H1 (cell line): Measurements from ENCODE around the gene ITGA3. TPM values are rescaled to one million over a fixed set of nuclear protein-coding genes. Genes with fewer than 3 reads are reported as not detected.

Experiments used
- CTCF ChIA-PET: fragments of 300-600 bp; sonication (Branson Sonifier 250); formaldehyde crosslinking; loops from one replicate; lab custom pipeline; 2021; ENCODE audit not compliant: partially characterized antibody; lab: Charles Lee
- POLR2A ChIA-PET: fragments of 300-600 bp; sonication (Branson Sonifier 250); formaldehyde crosslinking; loops from one replicate; lab custom pipeline; 2021; ENCODE audit warnings: inconsistent platforms; ENCODE audit not compliant: partially characterized antibody; lab: Charles Lee
- DNase-seq, 2 experiments: peaks; one replicate each; pipeline versions ENCODE4 v3.0.0 to v3.0.0-alpha.2; 2010 to 2022; ENCODE audit warnings: low spot score in 2 of 2, low read depth in 1 of 2, mixed read lengths in 1 of 2
- FAIRE-seq: peaks from 2 replicates; lab custom pipeline; 2011; peaks lifted over from hg19 to GRCh38; lab: Jason Lieb, UNC
- H2AFZ ChIP-seq: 2 replicates; pipeline ENCODE4 v1.8.1; 2012; ENCODE audit warnings: low read length, inconsistent platforms
- H2AK5ac ChIP-seq: 2 replicates; pipeline ENCODE4 v1.6.1; 2013; ENCODE audit warnings: low read depth, low read length
- H2BK120ac ChIP-seq: replicated peaks from 2 replicates; pipeline ENCODE3; 2013; ENCODE audit warnings: low read depth, low read length, inconsistent platforms
- H2BK12ac ChIP-seq: 2 replicates; pipeline ENCODE4 v1.6.1; 2013; ENCODE audit warnings: low read depth, low read length
- H2BK15ac ChIP-seq: 2 replicates; pipeline ENCODE4 v1.6.1; 2013; ENCODE audit warnings: low read length
- H2BK20ac ChIP-seq: 2 replicates; pipeline ENCODE4 v1.6.1; 2013; ENCODE audit warnings: low read length
- H2BK5ac ChIP-seq: 2 replicates; pipeline ENCODE4 v1.6.1; 2013; ENCODE audit warnings: low read depth, low read length
- H3K14ac ChIP-seq: 2 replicates; pipeline ENCODE4 v1.6.1; 2013; ENCODE audit warnings: inconsistent platforms; ENCODE audit not compliant: insufficient read length
- H3K18ac ChIP-seq: 2 replicates; pipeline ENCODE4 v1.6.1; 2013; ENCODE audit warnings: low read length; ENCODE audit errors: extremely low read depth
- H3K23ac ChIP-seq: 2 replicates; pipeline ENCODE4 v1.6.1; 2013; ENCODE audit warnings: inconsistent platforms; ENCODE audit not compliant: insufficient read length
- H3K23me2 ChIP-seq: 2 replicates; pipeline ENCODE4 v1.6.1; 2013; ENCODE audit warnings: low read depth, low read length
- H3K27ac ChIP-seq: 2 replicates; pipeline ENCODE4 v1.6.1; 2011; ENCODE audit warnings: low read depth, low read length, inconsistent platforms
- H3K27me3 ChIP-seq, 4 experiments: replicated peaks in 1 of 4; 1 replicate in 1 of 4; 2 replicates in 3 of 4; pipeline versions ENCODE4 v1.6.1 to v1.8.1; 2011 to 2013; ENCODE audit warnings: low read length in 3 of 4, mild to moderate bottlenecking in 3 of 4, inconsistent platforms in 2 of 4, mixed read lengths in 2 of 4, moderate library complexity in 1 of 4; ENCODE audit not compliant: control insufficient read depth in 3 of 4, insufficient read depth in 3 of 4; ENCODE audit errors: extremely low read depth in 1 of 4
- H3K36me3 ChIP-seq, 4 experiments: 2 replicates each; pipeline versions ENCODE4 v1.6.1 to v1.8.1; 2011 to 2013; ENCODE audit warnings: mild to moderate bottlenecking in 4 of 4, low read length in 3 of 4, moderate library complexity in 2 of 4, control low read depth in 1 of 4, inconsistent platforms in 1 of 4; ENCODE audit not compliant: insufficient read depth in 4 of 4, control insufficient read depth in 2 of 4
- H3K4ac ChIP-seq: replicated peaks from 2 replicates; pipeline ENCODE3; 2013; ENCODE audit warnings: low read length, low read depth, mixed read lengths, inconsistent platforms; ENCODE audit not compliant: insufficient read length
- H3K4me1 ChIP-seq, 4 experiments: replicated peaks in 1 of 4; 1 replicate in 1 of 4; 2 replicates in 3 of 4; pipeline versions ENCODE4 v1.6.1 to v1.8.1; 2011 to 2013; ENCODE audit warnings: low read length in 3 of 4, inconsistent platforms in 2 of 4, mixed read lengths in 1 of 4; ENCODE audit not compliant: insufficient read depth in 4 of 4, control insufficient read depth in 3 of 4
- H3K4me2 ChIP-seq, 2 experiments: 2 replicates each; pipeline versions ENCODE4 v1.6.1 to v1.8.1; 2011 to 2013; ENCODE audit warnings: low read depth in 2 of 2, low read length in 2 of 2, control low read depth in 1 of 2, inconsistent platforms in 1 of 2, mild to moderate bottlenecking in 1 of 2; ENCODE audit not compliant: insufficient read depth in 1 of 2
- H3K4me3 ChIP-seq, 4 experiments: fragments of 200-600, 300-600 bp in 1 of 4; sonication (generic), shearing (Covaris generic), sonication (Bioruptor Twin) in 1 of 4; 2 replicates each; pipeline versions ENCODE4 v1.5.1 to v1.8.1; 2011 to 2016; ENCODE audit warnings: low read length in 4 of 4, low read depth in 3 of 4, control low read depth in 2 of 4, inconsistent platforms in 2 of 4, mild to moderate bottlenecking in 2 of 4, mixed read lengths in 1 of 4, moderate library complexity in 1 of 4; ENCODE audit not compliant: insufficient read depth in 2 of 4; ENCODE audit errors: extremely low read depth in 1 of 4
- H3K56ac ChIP-seq: replicated peaks from 2 replicates; pipeline ENCODE3; 2013; ENCODE audit warnings: low read depth, mild to moderate bottlenecking, mixed read lengths, low read length, inconsistent platforms; ENCODE audit not compliant: insufficient read length
- H3K79me1 ChIP-seq: 2 replicates; pipeline ENCODE4 v1.6.1; 2013; ENCODE audit warnings: low read depth, low read length, control low read depth
- H3K79me2 ChIP-seq, 2 experiments: 2 replicates each; pipeline versions ENCODE4 v1.6.1 to v1.8.1; 2012 to 2013; ENCODE audit warnings: low read length in 2 of 2, mild to moderate bottlenecking in 2 of 2, inconsistent platforms in 1 of 2; ENCODE audit not compliant: insufficient read depth in 2 of 2, control insufficient read depth in 1 of 2
- H3K9ac ChIP-seq, 4 experiments: replicated peaks in 1 of 4; 1 replicate in 1 of 4; 2 replicates in 3 of 4; pipeline versions ENCODE4 v1.6.1 to v1.8.1; 2011 to 2013; ENCODE audit warnings: low read depth in 3 of 4, low read length in 3 of 4, control low read depth in 2 of 4, mild to moderate bottlenecking in 2 of 4, moderate library complexity in 2 of 4, inconsistent platforms in 1 of 4; ENCODE audit errors: extremely low read depth in 1 of 4
- H3K9me3 ChIP-seq, 2 experiments: 2 replicates each; pipeline versions ENCODE4 v1.6.1 to v1.8.1; 2012 to 2013; ENCODE audit warnings: mild to moderate bottlenecking in 2 of 2, moderate library complexity in 2 of 2, control low read depth in 1 of 2, inconsistent platforms in 1 of 2, low read depth in 1 of 2, low read length in 1 of 2, mixed read lengths in 1 of 2; ENCODE audit not compliant: insufficient read depth in 2 of 2
- H4K20me1 ChIP-seq, 2 experiments: replicated peaks in 1 of 2; 2 replicates each; pipeline versions ENCODE3 to v1.8.1; 2011 to 2013; ENCODE audit warnings: inconsistent platforms in 2 of 2, low read length in 2 of 2, mild to moderate bottlenecking in 1 of 2; ENCODE audit not compliant: insufficient read depth in 2 of 2, control insufficient read depth in 1 of 2
- H4K5ac ChIP-seq: 2 replicates; pipeline ENCODE4 v1.6.1; 2013; ENCODE audit warnings: low read length, low read depth, mixed read lengths, inconsistent platforms; ENCODE audit not compliant: insufficient read length
- H4K8ac ChIP-seq: 2 replicates; pipeline ENCODE4 v1.8.0; 2013; ENCODE audit warnings: mild to moderate bottlenecking, moderate library complexity, low read length, inconsistent platforms; ENCODE audit not compliant: insufficient read depth; ENCODE audit errors: extremely low read depth
- H4K91ac ChIP-seq: replicated peaks from 2 replicates; pipeline ENCODE3; 2013; ENCODE audit warnings: low read length, mixed read lengths, inconsistent platforms; ENCODE audit not compliant: insufficient read length
- WGBS, 2 experiments: shearing (Covaris generic) in 1 of 2; methylation state at CpG; one replicate each; pipeline versions ENCODE4 v1.1.6 to v1.1.7; 2013 to 2015; ENCODE audit warnings: low lambda C conversion rate in 2 of 2, mixed read lengths in 2 of 2, inconsistent platforms in 1 of 2, low coverage in 1 of 2, missing lambda C conversion rate in 1 of 2; ENCODE audit not compliant: insufficient replicate concordance in 2 of 2, insufficient coverage in 1 of 2, insufficient read length in 1 of 2; ENCODE audit errors: extremely low coverage in 1 of 2, missing lambda C conversion rate in 1 of 2; 5-methylcytosine and 5-hydroxymethylcytosine counted together
- polyA plus RNA-seq, 7 experiments: library from polyadenylated mRNA; depleted of rRNA in 3 of 7; stranded (reverse) in 5 of 7; unstranded in 2 of 7; fragments of >200 nt in 5 of 7; fragments of 200-250 nt in 2 of 7; gene quantifications; 1 replicate in 5 of 7; 2 replicates in 1 of 7; 4 replicates in 1 of 7; pipeline versions ENCODE4 v1.2.1 to v1.2.3, GENCODE V29; 2011 to 2013; ENCODE audit warnings: missing spikeins in 2 of 7, mixed read lengths in 2 of 7
- total RNA-seq: library from RNA; stranded (reverse); fragmentation: NEBNext Ultra II Directional; extraction: Animal tissue kit (Norgen Biotek cat#: 25700); gene quantifications from 2 replicates; pipeline ENCODE4 v1.2.1, GENCODE V29; 2021

Gene ITGA3
- total and polyA plus RNA-seq, 2 of the 8 experiments (the other 6 are each of a cell fraction or from before 2014, with no cell fraction given), result 24.0 to 24.2 TPM

GRCh38 chr17:50022463-50023130 lies 33.3 kb upstream of the ITGA3 start:
- no peak overlapping the region for H3K27ac ChIP-seq

More at GRCh38 chr17:50022463-50023130, 33.3 kb upstream of the ITGA3 start:
- H2BK120ac ChIP-seq, result no peak overlapping the region
- no peak overlapping the region; the same call in 1 of the 2 replicates for H2BK20ac ChIP-seq
- H3K79me2 ChIP-seq, result no peaks in the 10 kb centered on the region
- no peak overlapping the region for H3K4me3 ChIP-seq
- H3K9me3 ChIP-seq, result peaks cover 5 to 18% of the 10 kb centered on the region in 2 experiments; a peak in 3 of 4 replicates
- 0 out of 7 replicates have a peak overlapping the region, but pooled peaks of 1 of the 4 experiments have one; percentile 10 for H3K9ac ChIP-seq
- H3K36me3 ChIP-seq, result no peaks in the 10 kb centered on the region
- no peak overlapping the region for H3K4me2 ChIP-seq
- 84% methylated on average over 6 of the region's 6 CpGs; no CpG with 5 or more reads in 1 of the 2 experiments for WGBS, 2 experiments
- no peak for FAIRE-seq
- no peak overlapping the region for H4K91ac ChIP-seq
- H2AK5ac ChIP-seq, result no peak overlapping the region
- H3K14ac ChIP-seq, result no peak overlapping the region
- no peak overlapping the region for H4K5ac ChIP-seq
- H2BK15ac ChIP-seq, result no peak overlapping the region
- H4K20me1 ChIP-seq, result peaks cover 0 to 2% of the 10 kb centered on the region in 2 experiments
- no peak overlapping the region for H2AFZ ChIP-seq
- H4K8ac ChIP-seq, result no peak overlapping the region
- H3K56ac ChIP-seq, result no peak overlapping the region
- H3K79me1 ChIP-seq, result no peaks in the 10 kb centered on the region
- no peak overlapping the region for H3K18ac ChIP-seq
- POLR2A ChIA-PET, result interaction anchor here (0.9 to 1.0 kb wide), 2 partner anchors 34 to 70 kb away, joined by 3 read pairs; partner anchors contain the start of gene ITGA3
- H2BK5ac ChIP-seq, result no peak overlapping the region
- no peaks in the 10 kb centered on the region for H3K27me3 ChIP-seq
- no peak for DNase-seq
- H2BK12ac ChIP-seq, result no peak overlapping the region
- no peak overlapping the region for H3K4ac ChIP-seq
- no peaks in the 10 kb centered on the region; the same call in 1 of the 2 replicates for H3K23me2 ChIP-seq
- peaks cover 0 to 7% (median 3%) of the 10 kb centered on the region in 4 experiments; a peak in 6 of 7 replicates for H3K4me1 ChIP-seq
- CTCF ChIA-PET, result interaction anchor here (0.7 to 3.9 kb wide), 4 partner anchors 38 to 66 kb away, joined by 3 to 21 read pairs (median 4); no protein-coding TSS in a partner anchor
- H3K23ac ChIP-seq, result no peak overlapping the region
